Activated CD8-positive, alpha-beta T cell treated with anti-CD3 and anti-CD28 coated beads for 36 hours (primary cell): ENCODE results near the gene FBRSL1. TPM values are rescaled to one million over a fixed set of nuclear protein-coding genes. Genes with fewer than 3 reads are reported as not detected.
"Not testable (repeated sequence)": the region's sequence is repeated elsewhere in the genome, so short reads cannot be mapped to it uniquely, and the experiment has no call there.

Experiments
- ATAC-seq: fragments of 200-7000 bp; cut with Tn5 transposase; one replicate; pipeline ENCODE4 v1.10.0; 2021; ENCODE audit warnings: mild to moderate bottlenecking, moderate library complexity
- CTCF ChIA-PET: fragments of 350-600 bp; sonication (Branson Sonifier 250); formaldehyde crosslinking; loops from one replicate; lab custom pipeline; 2021; ENCODE audit warnings: antibody characterized with exemption; lab: Charles Lee
- POLR2A ChIA-PET: fragments of 350-600 bp; sonication (Branson Sonifier 250); formaldehyde crosslinking; loops from one replicate; lab custom pipeline; 2021; ENCODE audit warnings: antibody characterized with exemption; lab: Charles Lee
- DNase-seq: peaks from one replicate; pipeline ENCODE4 v3.0.0-alpha.2; 2020
- H3K27ac Mint-ChIP-seq: one replicate; pipeline ENCODE4 v1.8.0; 2021; ENCODE audit warnings: mild to moderate bottlenecking, mixed read lengths
- H3K27me3 Mint-ChIP-seq: one replicate; pipeline ENCODE4 v1.8.0; 2021; ENCODE audit warnings: mixed read lengths
- H3K36me3 Mint-ChIP-seq: one replicate; pipeline ENCODE4 v1.8.0; 2021; ENCODE audit warnings: low read depth, mixed read lengths
- H3K4me1 Mint-ChIP-seq: one replicate; pipeline ENCODE4 v1.8.0; 2021; ENCODE audit warnings: low read depth, mixed read lengths
- H3K4me3 Mint-ChIP-seq: one replicate; pipeline ENCODE4 v1.8.0; 2021; ENCODE audit warnings: mild to moderate bottlenecking, moderate library complexity, mixed read lengths
- H3K9me3 Mint-ChIP-seq: one replicate; pipeline ENCODE4 v1.8.0; 2021; ENCODE audit warnings: mixed read lengths
- CTCF ChIP-seq: fragments of 200-600 bp; IDR thresholded peaks from one replicate; pipeline ENCODE4 v1.8.0; 2022; ENCODE audit warnings: antibody characterized with exemption, mild to moderate bottlenecking
- intact Hi-C: fragments of 100-400 bp; cut with micrococcal nuclease; formaldehyde crosslinking; loops from one replicate; pipeline ENCODE4 v1.10.0; 2022
- total RNA-seq, 2 experiments: library from RNA; stranded (reverse); gene quantifications; one replicate each; pipeline ENCODE4 v1.2.3, GENCODE V29; 2021

Gene FBRSL1
- total RNA-seq, 2 experiments from 2014 or later = 41.4 to 48.1 TPM

GRCh38 chr12:132471011-132471857, 18.7 kb upstream of the FBRSL1 start:
- peaks cover 1% of the 10 kb centered on the region for H3K27me3 Mint-ChIP-seq
- H3K36me3 Mint-ChIP-seq = no peaks in the 10 kb centered on the region
- H3K4me1 Mint-ChIP-seq = peaks cover 41% of the 10 kb centered on the region
- no peak for TF ChIP-seq CTCF
- H3K4me3 Mint-ChIP-seq = no peak overlapping the region
- ChIA-PET CTCF (interaction anchor here (1.1 kb wide), 1 partner anchor 11 kb away, joined by 3 read pairs; no protein-coding TSS in a partner anchor), POLR2A (no interaction called here)
- H3K27ac Mint-ChIP-seq = peak overlapping the region; percentile 24
- DNase-seq = peak; percentile 56
- ATAC-seq = peak; percentile 61
- intact Hi-C loops = no loop called here
- peaks cover 1% of the 10 kb centered on the region for H3K9me3 Mint-ChIP-seq

GRCh38 chr12:132471858-132472255, 18.1 kb upstream of the FBRSL1 start:
- no peaks in the 10 kb centered on the region for H3K36me3 Mint-ChIP-seq
- DNase-seq (no peak), ATAC-seq (no peak)
- H3K9me3 Mint-ChIP-seq = peaks cover 1% of the 10 kb centered on the region
- H3K4me3 Mint-ChIP-seq = peak overlapping the region; percentile 63
- H3K4me1 Mint-ChIP-seq = peaks cover 47% of the 10 kb centered on the region
- ChIA-PET POLR2A (no interaction called here), CTCF (interaction anchor here (1.1 kb wide), 1 partner anchor 12 kb away, joined by 3 read pairs; no protein-coding TSS in a partner anchor)
- intact Hi-C loops = no loop called here
- peaks cover 1% of the 10 kb centered on the region for H3K27me3 Mint-ChIP-seq
- H3K27ac Mint-ChIP-seq = no peak overlapping the region
- TF ChIP-seq CTCF = no peak

- ChIA-PET POLR2A (no interaction called here), CTCF (no interaction called here)
- peaks cover 1% of the 10 kb centered on the region for H3K9me3 Mint-ChIP-seq
- H3K4me1 Mint-ChIP-seq = peaks cover 51% of the 10 kb centered on the region
- ATAC-seq (no peak), DNase-seq (no peak)
- intact Hi-C loops = no loop called here
- peak overlapping the region; percentile 63 for H3K27ac Mint-ChIP-seq
- no peak for TF ChIP-seq CTCF
- no peaks in the 10 kb centered on the region for H3K36me3 Mint-ChIP-seq
- H3K4me3 Mint-ChIP-seq = peak overlapping the region; percentile 63
- H3K27me3 Mint-ChIP-seq = peaks cover 1% of the 10 kb centered on the region
Measured at GRCh38 chr12:132472386-132472785, 17.6 kb upstream of the FBRSL1 start.

- no peaks in the 10 kb centered on the region for H3K36me3 Mint-ChIP-seq
- DNase-seq (peak; percentile 37), ATAC-seq (peak; percentile 22)
- H3K4me3 Mint-ChIP-seq = peak overlapping the region; percentile 49
- TF ChIP-seq CTCF = no peak
- CTCF ChIA-PET = no interaction called here
- peaks cover 50% of the 10 kb centered on the region for H3K4me1 Mint-ChIP-seq
- intact Hi-C loops = no loop called here
- H3K27ac Mint-ChIP-seq = no peak overlapping the region
- H3K9me3 Mint-ChIP-seq = peaks cover 1% of the 10 kb centered on the region
- POLR2A ChIA-PET = no interaction called here
- peaks cover 1% of the 10 kb centered on the region for H3K27me3 Mint-ChIP-seq
Measured at GRCh38 chr12:132474237-132474741, 15.7 kb upstream of the FBRSL1 start.

- peaks cover 44% of the 10 kb centered on the region for H3K4me1 Mint-ChIP-seq
- H3K9me3 Mint-ChIP-seq, H3K27ac Mint-ChIP-seq, intact Hi-C loops, ATAC-seq, H3K36me3 Mint-ChIP-seq, H3K4me3 Mint-ChIP-seq, H3K27me3 Mint-ChIP-seq, DNase-seq, CTCF ChIA-PET: not testable (repeated sequence)
- POLR2A ChIA-PET = interaction anchor here (0.9 kb wide), 1 partner anchor 10 kb away, joined by 3 read pairs; no protein-coding TSS in a partner anchor
Measured at GRCh38 chr12:132474799-132475303, 15.1 kb upstream of the FBRSL1 start.
